Inflammatory macrophage treated with lipopolysaccharide for 4 hours (primary cell): ENCODE measurements around the gene CST6.
A peak's percentile ranks its signal among the peaks of the same experiment; 100 is the strongest.

Source experiments
- DNase-seq: peaks from one replicate; pipeline ENCODE4 v3.0.0-alpha.2; 2020

CST6 gene

DNA sequence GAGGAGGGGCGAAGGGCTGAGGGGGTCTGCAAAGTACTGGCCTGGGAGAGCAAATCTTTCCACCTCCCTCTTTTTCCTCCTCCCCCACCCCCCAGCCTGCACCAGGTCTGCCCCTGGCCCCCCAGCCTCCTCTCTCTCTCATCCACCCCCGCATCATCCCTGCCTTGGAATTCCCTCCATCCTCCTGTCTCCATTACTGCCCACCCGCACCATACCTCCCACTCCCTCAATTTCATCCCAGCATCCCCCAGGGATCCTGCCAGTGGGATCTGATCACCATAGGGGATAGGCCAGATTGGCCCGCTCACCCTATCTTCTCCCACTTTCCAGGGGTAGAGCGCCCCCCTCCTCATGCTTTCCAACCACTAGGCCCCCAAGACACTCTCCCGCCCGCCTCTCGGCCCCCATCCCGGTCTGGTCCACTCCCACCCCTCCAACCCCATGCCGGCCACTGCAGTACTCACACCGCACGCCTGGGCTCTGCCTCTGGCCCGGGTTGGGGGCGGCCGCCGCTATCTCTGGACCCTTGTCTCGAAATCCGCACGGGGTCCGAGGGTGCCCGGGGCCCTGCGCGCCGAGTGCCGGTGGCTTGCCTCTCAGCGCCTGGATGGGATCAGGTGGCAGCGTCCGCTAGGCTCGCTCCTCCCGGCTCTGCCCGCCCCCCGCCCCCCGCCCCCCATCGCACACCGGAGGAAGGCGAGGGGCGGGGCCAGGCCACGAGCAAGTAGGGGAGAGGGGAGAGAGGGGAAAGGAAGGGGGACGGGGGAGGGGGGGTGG lies 36.9 kb downstream of the CST6 start, which contains the start of gene GAL3ST3:
TSS of gene GAL3ST3 (minus strand) at position 615 of the 777 bp plus-strand sequence. CDS start 3,746 bp downstream, outside the sequence.
- DNase-seq, result no peak

DNA sequence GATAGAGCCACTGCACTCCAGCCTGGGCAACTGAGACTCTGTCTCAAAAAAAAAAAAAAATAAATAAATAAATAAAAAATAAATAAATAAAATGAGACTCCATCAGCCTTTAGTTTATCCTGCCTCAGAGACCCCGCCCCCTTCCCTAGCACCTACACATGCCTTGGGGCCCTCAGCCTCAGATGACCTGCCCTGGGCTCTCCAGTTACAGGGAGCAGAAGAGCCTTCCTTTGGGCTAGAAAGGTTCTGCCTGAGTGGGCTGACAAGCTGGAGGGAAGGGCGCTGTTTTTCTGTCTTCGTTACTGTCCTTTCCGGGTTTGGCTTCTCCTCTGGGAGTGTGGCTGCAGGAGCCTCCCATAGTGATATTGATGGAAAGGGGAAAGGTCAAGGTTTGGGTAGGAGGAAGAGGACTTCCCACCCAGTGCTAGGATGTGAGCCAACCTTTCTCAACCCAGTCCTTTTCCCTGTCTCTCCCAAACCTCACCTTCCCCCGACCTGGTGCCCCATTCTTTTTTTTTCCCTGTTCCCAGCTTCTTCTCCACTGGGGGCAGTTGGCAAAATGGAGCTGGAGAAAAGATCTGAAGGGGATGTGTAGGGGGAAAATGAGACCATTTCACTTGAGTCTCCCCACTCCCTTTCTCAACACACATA lies 38.9 kb downstream of the CST6 start:
- DNase-seq, result no peak

DNA sequence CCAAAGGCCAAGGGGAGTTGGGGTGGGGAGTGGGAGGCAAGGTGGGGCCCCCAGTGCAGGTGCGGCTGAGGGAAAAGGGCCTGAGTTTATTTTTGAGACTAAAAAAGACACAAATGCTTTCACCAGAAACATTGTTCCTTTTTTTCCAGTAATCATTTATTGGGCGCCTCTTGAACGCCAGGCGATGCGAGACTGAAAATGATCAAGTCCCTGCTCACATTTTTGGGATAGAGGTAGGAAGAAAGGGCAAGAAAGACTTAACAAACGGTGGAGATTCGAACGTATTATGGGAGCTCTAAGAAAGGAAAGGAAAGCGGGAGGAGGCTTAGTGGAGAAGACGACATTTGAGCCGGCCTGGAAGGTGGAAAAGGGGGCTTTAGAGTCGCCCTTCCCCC lies 39.6 kb downstream of the CST6 start:
- no peak for DNase-seq

DNA sequence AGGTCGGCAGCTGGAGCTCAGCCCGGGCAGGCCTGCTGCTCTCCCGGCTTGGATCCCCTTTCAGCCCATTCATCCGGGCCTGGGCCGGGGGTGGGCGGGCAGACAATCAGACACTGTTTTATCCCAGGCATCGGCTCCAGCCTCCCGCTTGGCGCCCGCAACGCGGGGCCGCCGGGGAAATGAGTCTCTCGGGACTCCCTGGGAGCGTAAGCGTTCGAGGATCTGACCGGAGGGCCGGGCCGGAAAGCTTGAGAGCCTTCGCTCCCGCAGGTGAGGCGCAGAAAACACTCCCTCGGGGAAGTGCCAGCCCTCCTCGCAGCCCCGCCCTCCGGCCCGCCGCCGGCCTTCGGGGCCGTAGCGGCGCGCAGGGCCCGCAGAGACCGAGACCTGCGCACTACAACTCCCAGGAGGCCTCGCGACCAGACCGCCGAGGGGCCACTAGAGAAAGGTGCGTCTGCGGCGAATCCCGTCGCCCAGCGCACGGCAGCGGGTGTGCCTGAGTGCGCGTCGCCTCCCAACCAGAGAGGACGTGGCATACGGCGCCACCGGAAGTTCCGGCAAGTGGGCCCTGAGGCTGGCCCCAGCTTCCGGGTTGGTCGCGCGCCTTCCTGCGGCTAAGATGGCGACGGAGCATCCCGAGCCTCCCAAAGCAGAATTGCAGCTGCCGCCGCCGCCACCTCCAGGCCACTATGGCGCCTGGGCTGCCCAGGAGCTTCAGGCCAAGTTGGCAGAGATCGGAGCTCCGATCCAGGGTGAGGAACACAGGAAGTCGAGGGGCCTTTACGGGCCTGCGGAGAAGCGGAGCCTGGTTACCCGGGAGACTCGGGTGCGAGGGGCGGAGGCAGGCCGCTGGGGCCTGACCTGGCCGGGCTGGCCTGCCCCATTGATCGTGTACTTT lies 40.2 kb downstream of the CST6 start, which contains the start of gene SF3B2:
TSS of gene SF3B2 (plus strand) at position 599 of the 898 bp plus-strand sequence. CDS start at position 620, 21 bp downstream.
- DNase-seq, result peak; percentile 98

DNA sequence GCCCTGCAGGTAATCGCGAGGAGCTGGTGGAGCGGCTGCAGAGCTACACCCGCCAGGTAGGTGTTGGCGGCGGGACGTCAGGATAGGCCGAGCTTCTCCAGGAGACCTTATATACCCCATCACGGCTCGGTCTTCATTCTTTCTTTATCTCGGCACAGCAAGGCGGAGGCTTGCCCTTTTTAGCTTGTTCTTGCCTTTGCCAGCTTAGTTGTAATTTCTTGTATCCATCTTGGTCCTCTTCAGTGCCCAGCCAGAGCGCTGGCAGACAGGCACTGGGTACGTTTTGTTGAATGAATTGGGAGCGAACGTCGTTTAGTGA lies 40.8 kb downstream of the CST6 start:
- no peak for DNase-seq

DNA sequence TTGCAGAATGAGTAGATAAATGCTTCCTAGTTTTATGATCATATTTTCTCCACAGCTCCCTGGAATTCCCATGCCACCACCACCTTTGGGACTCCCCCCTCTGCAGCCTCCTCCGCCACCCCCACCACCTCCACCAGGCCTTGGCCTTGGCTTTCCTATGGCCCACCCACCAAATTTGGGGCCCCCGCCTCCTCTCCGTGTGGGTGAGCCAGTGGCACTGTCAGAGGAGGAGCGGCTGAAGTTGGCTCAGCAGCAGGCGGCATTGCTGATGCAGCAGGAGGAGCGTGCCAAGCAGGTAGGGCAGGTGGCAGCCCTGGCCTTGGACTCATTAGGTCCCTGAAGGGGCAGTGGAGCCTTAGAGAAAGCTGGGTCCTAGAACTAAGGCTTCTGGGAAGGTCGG lies 43.2 kb downstream of the CST6 start:
- no peak for DNase-seq

DNA sequence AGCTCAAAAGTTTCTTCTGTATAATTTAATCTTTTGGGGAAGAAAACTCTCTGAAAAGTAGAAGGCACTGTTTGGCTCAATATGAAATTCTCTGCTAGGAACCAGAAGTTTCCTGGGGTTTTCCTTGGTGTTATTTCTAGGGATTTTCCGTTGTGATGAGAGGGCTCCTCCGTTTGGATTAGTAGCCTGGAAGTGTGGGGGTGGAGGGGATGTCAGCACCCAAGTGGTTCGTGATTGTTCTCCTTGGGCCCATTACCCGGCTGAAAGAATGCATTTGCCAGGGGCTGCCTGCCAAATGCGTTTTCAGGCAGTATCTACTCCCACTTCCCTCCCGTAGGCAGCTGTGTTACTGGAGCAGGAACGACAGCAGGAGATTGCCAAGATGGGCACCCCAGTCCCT lies 44.7 kb downstream of the CST6 start:
- DNase-seq, result peak; percentile 31

DNA sequence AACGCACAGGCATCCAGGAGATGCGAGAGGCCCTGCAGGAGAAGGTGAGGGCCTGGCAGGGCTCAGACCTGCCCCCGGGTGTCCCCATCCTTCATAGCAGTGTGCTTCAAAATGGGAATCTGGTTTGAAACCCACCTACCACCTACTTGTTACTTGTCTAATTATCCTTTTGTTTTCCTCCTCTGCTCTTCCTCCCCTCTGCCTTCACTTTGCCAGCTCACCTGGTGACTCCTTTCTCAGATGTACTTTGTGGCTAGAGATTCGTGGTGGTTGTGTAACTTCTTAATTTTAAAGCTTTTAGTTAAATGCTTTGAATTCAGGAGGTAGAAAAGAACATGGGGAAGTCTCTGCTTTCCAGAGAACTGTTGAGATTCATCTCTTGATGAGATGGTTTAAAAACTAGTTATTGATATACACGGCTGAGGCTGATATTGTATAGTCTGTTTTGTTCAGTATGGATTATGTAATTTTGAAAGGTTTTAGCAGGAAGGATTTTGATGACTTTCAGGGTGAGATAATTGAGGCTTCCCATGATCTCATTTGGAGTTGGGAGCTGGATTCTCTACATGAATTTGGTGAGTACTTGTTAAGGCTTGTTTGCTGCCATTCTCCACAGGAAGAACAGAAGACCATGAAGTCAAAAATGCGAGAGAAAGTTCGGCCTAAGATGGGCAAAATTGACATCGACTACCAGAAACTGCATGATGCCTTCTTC lies 48.3 kb downstream of the CST6 start:
- DNase-seq, result no peak

DNA sequence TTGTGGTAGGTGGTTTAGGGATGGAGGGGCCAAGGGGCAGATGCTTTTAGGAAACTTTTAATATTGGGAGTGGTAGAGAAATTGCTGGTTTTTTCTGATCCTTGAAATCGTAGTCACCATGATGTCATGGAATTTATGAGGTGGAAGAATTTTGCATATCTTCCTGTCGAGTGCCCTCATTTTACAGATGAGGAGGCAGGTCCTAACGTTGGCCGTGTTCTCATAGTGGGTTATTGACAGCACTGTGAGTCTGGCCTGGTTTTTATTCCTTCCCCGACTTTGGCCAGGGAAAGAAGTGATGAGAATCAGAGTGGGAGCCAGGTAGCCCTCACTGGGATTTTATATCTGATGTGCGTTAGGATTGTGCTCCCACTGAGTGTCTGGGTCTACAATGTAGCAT lies 49.5 kb downstream of the CST6 start:
- no peak for DNase-seq

DNA sequence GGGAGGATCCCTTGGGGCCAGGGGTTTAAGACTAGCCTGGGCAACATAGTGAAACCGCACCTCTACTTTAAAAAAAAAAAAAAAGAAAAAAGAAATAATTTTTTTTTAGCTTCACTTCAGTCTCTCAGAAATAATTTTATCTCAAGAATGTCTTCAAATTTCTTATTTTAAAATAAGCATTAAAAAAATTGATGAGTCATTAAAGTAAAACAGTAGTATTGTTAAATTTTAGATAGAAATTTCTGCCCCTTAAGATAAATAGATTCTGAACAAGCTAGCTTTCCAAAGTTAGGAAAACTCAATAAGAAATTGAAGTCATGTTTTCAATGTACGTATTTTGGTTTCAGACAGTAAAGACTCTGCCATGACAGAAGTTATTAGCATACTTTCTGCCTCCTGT lies 50.6 kb downstream of the CST6 start:
- no peak for DNase-seq
